ENCODE data around the gene RELCH. TPM values are rescaled to one million over a fixed set of nuclear protein-coding genes. Genes with fewer than 3 reads are reported as not detected.
A peak's percentile ranks its signal among the peaks of the same experiment; 100 is the strongest.

RELCH gene
- total RNA-seq, 2 donors from 2014 or later = 11.1 to 16.7 TPM

DNA sequence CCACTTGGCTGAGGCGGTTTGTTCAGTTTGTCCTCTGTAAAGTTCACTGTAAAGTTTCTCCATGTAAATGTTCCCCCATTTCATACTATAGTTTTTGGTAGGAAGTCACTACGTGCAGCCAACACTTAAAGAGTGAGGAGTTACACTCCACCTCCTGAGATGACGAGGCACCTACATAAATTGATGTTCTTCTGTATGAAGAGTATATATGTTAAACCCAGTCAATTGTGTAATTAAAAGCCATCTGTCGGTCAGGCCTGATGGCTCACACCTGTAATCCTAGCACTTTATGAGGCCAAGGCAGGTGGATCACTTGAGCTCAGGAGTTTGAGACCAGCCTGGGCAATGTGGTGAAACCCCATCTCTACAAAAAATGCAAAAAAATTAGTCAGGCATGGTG lies 7.8 kb upstream of the RELCH start:
- no peak overlapping the region for H3K4me3 ChIP-seq
- TF ChIP-seq, protein P1, sequence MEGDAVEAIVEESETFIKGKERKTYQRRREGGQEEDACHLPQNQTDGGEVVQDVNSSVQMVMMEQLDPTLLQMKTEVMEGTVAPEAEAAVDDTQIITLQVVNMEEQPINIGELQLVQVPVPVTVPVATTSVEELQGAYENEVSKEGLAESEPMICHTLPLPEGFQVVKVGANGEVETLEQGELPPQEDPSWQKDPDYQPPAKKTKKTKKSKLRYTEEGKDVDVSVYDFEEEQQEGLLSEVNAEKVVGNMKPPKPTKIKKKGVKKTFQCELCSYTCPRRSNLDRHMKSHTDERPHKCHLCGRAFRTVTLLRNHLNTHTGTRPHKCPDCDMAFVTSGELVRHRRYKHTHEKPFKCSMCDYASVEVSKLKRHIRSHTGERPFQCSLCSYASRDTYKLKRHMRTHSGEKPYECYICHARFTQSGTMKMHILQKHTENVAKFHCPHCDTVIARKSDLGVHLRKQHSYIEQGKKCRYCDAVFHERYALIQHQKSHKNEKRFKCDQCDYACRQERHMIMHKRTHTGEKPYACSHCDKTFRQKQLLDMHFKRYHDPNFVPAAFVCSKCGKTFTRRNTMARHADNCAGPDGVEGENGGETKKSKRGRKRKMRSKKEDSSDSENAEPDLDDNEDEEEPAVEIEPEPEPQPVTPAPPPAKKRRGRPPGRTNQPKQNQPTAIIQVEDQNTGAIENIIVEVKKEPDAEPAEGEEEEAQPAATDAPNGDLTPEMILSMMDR (IDR thresholded peaks at IDR 0.05) = no peak
- no peaks in the 10 kb centered on the region for H3K36me3 ChIP-seq
- DNase-seq (ENCODE audit: low spot score) = no peak
- H3K9me3 ChIP-seq = no peaks in the 10 kb centered on the region
- no peaks in the 10 kb centered on the region for H3K4me1 ChIP-seq
- H3K27ac ChIP-seq = no peak overlapping the region
- no peaks in the 10 kb centered on the region for H3K27me3 ChIP-seq

DNA sequence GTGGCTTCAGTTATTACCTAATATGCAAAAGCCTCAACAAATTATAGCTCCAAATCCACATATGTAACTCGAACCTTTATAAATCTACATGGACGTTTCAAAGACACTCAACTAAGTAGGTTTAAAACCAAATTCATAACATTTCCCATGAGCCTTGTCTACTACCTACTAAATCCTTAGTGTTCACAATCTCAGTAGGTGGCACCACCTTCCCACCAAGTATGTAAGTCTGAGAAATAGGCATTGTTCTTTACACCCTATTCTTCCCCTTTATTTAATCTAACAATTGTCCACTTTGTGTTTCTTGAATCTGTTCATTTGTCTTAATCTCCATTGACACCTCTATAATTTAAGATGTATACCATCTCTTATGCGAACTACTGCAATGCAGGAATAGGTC lies 4.8 kb upstream of the RELCH start:
- Histone ChIP-seq H3K4me3 (no peak overlapping the region), H3K9me3 (no peaks in the 10 kb centered on the region), H3K36me3 (no peaks in the 10 kb centered on the region), H3K27ac (no peak overlapping the region), H3K27me3 (no peaks in the 10 kb centered on the region), H3K4me1 (peaks cover 0 to 9% of the 10 kb centered on the region in 2 donors)
- no peak for DNase-seq (ENCODE audit: low spot score)
- TF ChIP-seq, protein P1 (IDR thresholded peaks at IDR 0.05) = no peak

DNA sequence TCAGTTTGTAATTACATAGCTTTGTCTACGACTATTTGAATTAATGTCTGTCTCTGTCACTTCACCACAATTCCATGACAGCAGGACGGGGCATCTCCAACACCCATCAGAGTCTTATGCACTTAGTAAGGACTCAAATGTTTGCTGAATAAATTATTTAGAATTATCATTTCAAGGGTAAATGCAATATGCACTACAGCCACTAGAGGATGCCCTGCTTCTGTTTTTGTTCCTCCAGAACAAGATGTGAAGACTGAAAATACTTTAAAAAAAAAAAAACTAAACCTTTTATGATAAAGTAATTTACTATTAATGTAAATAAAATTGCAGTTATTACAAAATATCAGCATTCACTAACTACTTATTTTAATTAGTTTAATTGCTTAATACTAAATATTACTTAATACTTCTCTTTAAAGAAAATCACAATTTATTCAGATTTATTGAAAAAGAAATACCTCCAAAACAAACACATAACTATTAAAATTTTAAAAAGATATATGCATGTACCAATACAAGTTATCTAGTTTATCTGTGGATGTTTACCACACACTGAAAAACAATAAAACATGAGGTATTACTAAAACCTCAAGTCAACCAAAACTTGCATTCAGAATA lies 3.4 kb upstream of the RELCH start:
- H3K9me3 ChIP-seq = no peaks in the 10 kb centered on the region
- H3K36me3 ChIP-seq = no peaks in the 10 kb centered on the region
- DNase-seq (ENCODE audit: low spot score) = no peak
- TF ChIP-seq, protein P1 (IDR thresholded peaks at IDR 0.05) = peak; percentile 90 to 96
- H3K4me3 ChIP-seq = no peak overlapping the region
- H3K27me3 ChIP-seq = no peaks in the 10 kb centered on the region
- H3K27ac ChIP-seq = no peak overlapping the region
- H3K4me1 ChIP-seq = peaks cover 0 to 16% of the 10 kb centered on the region in 2 donors

DNA sequence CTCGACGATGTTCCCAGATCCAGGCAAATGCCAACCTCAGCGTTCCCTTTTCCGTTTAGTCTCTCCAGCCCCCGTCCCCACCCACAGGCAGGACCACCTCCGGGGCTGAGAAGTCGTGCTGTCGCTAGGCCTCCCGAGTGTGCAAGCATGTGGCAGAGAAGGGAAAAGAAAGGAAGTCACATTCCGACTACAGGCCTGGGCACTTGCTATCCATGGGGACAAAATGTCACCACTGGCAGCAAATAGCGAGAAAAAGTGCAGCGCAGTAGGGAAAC lies 619 bp upstream of the RELCH start:
- Histone ChIP-seq H3K36me3 (no peaks in the 10 kb centered on the region), H3K9me3 (no peaks in the 10 kb centered on the region), H3K27ac (peak overlapping the region; percentile 71 to 73), H3K4me1 (peaks cover 0 to 44% of the 10 kb centered on the region in 2 donors), H3K4me3 (peak overlapping the region; percentile 81 to 90), H3K27me3 (no peaks in the 10 kb centered on the region)
- TF ChIP-seq, protein P1 (IDR thresholded peaks at IDR 0.05) = no peak
- no peak for DNase-seq (ENCODE audit: low spot score)

DNA sequence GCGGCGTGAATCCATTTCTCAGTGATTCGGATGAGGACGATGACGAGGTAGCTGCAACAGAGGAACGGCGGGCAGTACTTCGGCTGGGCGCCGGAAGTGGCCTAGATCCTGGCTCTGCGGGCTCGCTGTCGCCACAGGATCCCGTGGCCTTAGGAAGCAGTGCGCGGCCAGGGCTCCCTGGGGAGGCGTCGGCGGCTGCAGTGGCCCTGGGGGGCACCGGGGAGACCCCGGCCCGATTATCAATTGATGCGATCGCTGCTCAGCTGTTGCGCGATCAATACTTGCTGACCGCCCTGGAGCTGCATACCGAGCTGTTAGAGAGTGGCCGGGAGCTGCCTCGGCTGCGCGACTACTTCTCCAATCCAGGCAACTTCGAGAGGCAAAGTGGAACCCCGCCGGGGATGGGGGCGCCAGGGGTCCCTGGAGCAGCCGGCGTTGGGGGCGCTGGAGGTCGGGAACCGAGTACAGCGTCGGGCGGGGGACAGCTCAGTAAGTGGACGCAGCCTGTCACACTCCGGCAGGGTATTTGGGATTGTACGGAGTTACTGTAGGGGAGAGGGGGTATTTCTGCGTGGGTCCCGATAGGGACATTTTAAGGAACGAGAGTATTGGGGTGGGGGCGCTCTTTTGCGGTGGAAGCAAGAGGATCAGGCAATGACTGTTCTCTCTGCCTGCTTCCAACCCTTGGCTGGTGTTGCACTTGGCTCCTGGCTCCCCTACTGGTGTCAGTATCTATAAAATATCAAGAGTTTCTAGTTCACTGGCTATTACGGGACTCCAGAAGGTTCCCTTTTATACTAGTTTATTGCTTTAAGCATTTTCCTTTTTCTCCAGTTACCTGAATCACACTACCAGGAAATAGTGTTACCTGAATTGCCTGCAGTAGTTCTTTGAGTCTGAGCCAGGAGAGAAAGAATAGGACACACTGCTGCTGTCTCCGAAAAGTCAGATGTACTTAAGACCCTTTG lies 772 bp downstream of the RELCH start:
- no peaks in the 10 kb centered on the region for H3K36me3 ChIP-seq
- TF ChIP-seq, protein P1 (IDR thresholded peaks at IDR 0.05) = no peak
- DNase-seq (ENCODE audit: low spot score) = no peak
- H3K9me3 ChIP-seq = no peaks in the 10 kb centered on the region
- H3K27ac ChIP-seq = peak overlapping the region; percentile 63 to 71
- peak overlapping the region; percentile 81 to 90 for H3K4me3 ChIP-seq
- H3K4me1 ChIP-seq = peaks cover 0 to 44% of the 10 kb centered on the region in 2 donors
- no peaks in the 10 kb centered on the region for H3K27me3 ChIP-seq

Measured in right atrium auricular region (tissue), 2 donors.